Adrenal gland (tissue), 5 donors: ENCODE results near the gene SMYD2.

Experiments used
- POLR2A ChIP-seq, 2 donors: fragments of 450-650 bp; IDR thresholded peaks; one replicate each; pipeline ENCODE4 v1.6.1; 2017; ENCODE audit warnings: antibody characterized with exemption in 2 of 2, mild to moderate bottlenecking in 2 of 2, moderate library complexity in 1 of 2
- TF ChIP-seq, protein P1 (sequence below), 6 experiments: fragments of 450-650 bp in 4 of 6; fragments of 200-600 bp in 2 of 6; sonication (generic) in 1 of 6; IDR thresholded peaks; 1 replicate in 5 of 6; 2 replicates in 1 of 6; pipeline versions ENCODE4 v1.5.1 to v1.8.0; 2016 to 2021; ENCODE audit warnings: antibody characterized with exemption in 6 of 6, mild to moderate bottlenecking in 2 of 6, moderate library complexity in 1 of 6
- donor health status: DM: no; HTN: no; CAD: no.

DNA sequence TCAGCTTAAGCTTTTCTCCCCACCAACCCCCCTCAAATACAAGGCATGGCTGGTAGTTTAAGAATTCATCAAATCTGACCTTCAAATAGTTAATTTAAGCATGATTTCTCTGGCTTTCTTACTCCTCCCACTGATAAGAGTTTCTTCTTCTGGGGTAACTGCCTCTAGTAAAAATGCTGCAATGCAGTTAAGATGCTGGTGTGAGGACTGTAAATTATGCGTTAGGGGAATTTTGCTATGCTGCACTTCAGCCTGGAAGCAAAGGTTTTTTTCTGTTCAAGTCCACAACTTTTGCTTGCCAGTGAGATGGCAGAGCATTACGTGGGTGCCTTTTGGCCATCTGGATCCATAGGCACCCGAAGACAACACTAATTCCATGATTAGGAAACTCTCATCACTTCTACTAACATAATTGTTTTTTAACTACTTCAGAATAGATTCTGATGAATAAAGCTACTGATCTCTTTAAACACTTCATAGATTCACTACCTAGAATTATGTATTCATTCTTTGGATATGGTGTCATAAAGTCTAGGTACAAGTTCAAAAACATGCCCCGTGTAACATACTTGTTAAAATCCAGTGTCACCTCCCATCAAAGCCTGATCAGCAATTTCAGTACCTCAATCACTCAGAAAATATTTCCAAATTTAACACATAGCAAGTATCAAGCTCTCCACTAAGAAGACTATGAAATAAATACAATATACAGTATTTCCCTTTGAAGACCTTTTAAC is 8.8 kb upstream of the SMYD2 start:
- TF ChIP-seq, protein P1, sequence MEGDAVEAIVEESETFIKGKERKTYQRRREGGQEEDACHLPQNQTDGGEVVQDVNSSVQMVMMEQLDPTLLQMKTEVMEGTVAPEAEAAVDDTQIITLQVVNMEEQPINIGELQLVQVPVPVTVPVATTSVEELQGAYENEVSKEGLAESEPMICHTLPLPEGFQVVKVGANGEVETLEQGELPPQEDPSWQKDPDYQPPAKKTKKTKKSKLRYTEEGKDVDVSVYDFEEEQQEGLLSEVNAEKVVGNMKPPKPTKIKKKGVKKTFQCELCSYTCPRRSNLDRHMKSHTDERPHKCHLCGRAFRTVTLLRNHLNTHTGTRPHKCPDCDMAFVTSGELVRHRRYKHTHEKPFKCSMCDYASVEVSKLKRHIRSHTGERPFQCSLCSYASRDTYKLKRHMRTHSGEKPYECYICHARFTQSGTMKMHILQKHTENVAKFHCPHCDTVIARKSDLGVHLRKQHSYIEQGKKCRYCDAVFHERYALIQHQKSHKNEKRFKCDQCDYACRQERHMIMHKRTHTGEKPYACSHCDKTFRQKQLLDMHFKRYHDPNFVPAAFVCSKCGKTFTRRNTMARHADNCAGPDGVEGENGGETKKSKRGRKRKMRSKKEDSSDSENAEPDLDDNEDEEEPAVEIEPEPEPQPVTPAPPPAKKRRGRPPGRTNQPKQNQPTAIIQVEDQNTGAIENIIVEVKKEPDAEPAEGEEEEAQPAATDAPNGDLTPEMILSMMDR (IDR thresholded peaks at IDR 0.05) = no peak
- TF ChIP-seq POLR2A (IDR thresholded peaks at IDR 0.05) = no peak
